Measurements from ENCODE around the gene PRR5. TPM values are rescaled to one million over a fixed set of nuclear protein-coding genes. Genes with fewer than 3 reads are reported as not detected.
"Not testable (repeated sequence)": the region's sequence is repeated elsewhere in the genome, so short reads cannot be mapped to it uniquely, and the experiment has no call there.

The PRR5 gene
- total RNA-seq, 1 experiment from 2014 or later = 9.4 TPM

DNA sequence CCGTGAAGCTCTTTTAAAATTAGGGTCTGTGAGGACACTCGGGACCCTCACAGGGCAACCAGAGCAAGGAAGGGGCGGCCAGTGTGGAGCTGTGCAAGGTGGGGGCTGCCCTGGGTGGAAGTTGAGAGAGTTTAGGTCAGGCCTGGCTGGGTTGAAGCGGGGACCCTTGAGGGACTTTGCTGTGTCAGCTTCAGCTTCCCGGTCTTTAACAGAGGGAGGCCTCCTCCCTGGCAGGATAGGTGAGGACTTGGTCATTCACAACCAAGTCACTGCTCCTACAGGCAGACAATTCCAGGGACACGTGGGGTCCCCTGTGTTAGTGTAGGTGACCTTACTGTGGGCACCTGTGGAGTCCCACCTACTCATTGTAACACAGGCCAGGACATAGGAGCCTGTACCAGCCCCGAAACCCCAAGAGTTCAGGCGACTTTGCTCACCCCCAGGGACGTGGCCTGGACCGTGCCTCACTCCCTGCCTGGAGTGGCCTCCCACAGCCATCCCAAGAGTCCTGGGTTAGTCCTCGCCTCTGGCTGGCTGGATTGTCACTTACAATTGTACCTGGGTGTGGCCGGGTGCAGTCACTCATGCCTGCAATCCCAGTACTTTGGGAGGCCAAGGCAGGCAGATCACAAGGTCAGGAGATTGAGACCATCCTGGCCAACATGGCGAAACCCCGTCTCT lies 31.6 kb downstream of the PRR5 start:
- no peak for DNase-seq (ENCODE audit: low read depth)

DNA sequence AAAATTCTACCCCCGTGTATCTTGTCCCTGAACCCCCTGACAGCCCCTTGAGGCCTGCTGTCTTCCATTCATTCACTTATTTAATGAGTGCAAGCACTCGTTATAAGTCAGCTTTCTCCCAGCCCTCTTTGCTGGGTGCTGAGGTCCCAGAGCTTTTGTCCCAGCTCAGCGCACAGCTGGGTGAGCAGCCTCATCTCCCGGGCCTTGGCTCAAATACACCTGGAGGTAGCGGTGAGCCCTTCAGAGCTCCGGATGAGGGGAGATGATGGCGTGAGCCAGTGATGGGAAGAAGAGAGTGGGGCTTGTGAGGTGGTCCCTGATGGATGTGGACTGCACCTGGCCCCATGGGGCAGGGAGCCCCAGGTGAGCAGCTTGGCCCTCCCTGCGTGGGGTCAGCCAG lies 32.3 kb downstream of the PRR5 start:
- DNase-seq (ENCODE audit: low read depth) = no peak

- no peak for DNase-seq (ENCODE audit: low read depth)
Measured at GRCh38 chr22:44734801-44735517, 33.0 kb downstream of the PRR5 start.

DNA sequence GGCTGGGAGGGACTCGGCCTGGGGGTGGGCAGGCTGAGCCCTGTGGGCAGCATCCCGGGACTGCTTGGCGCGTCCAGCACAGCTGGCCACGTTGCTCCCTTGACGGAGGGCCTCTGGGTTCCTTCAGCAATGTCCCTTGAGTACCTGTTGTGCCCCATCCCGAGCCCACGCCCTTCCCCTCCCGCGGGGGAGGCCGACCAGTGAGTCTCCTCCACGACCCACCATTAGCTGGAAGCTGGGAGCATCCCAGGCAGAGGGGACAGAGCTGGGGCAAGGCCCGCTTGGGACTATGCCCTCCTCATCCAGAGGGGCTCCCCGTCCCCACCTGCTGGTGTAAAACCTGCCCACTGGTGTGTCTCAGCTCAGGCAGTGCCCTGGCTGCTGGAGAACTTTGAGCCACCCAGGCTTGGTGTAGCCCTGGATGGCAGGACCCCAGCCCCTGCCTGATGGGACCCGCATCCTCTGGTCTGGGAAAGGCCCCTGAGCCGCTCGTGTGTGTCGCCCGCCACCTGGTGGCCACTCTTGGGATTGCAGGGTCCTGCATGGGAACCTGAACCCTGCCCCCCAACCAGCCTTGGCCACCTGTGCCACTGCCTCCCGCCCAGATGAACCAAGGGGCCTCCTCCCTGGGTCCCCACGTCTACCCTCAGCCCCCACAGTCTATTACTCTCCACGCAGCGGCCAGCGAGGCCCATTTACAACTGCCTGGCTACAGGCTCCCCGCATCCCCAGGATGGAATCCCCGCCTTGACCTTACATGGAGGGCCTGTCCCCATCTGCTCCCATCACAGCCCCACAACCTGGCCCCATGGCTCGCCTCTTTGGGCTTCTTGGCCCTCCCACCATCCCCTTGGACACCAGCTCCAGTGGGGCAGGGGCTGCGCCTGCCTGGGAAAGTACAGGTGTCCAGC lies 33.8 kb downstream of the PRR5 start:
- no peak for DNase-seq (ENCODE audit: low read depth)

DNA sequence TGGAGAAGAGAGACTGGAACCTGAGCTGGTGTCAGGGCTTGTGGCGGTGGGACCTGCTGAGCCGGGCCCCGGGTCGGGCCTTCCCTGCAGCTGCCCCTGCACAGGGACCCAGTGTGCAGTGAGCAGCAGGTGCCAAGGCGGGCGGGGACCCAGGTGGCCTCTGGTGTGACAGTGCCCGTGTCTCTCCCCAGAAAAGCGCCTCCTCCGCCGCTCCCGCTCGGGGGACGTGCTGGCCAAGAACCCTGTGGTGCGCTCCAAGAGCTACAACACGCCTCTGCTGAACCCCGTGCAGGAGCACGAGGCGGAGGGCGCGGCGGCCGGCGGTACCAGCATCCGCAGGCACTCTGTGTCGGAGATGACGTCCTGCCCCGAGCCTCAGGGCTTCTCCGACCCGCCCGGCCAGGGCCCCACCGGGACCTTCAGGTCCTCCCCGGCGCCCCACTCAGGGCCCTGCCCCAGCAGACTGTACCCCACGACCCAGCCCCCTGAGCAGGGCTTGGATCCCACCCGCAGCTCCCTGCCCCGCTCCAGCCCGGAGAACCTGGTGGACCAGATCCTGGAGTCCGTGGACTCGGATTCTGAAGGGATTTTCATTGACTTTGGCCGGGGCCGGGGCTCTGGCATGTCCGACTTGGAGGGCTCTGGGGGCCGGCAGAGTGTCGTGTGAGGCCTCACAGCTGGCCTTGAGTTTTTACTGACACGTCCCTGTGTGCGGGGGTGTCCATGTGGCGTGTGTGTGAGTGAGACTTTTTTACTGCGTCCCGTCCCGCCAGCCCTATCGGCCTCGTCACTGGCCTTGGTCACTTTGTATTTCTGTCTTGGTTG lies 34.8 kb downstream of the PRR5 start:
- no peak for DNase-seq (ENCODE audit: low read depth)

GRCh38 chr22:44737406-44738346 lies 35.7 kb downstream of the PRR5 start:
- no peak for DNase-seq (ENCODE audit: low read depth)

- DNase-seq (ENCODE audit: low read depth) = no peak
Measured at GRCh38 chr22:44738347-44738715, 36.3 kb downstream of the PRR5 start.

- DNase-seq (ENCODE audit: low read depth) = no peak
Measured at GRCh38 chr22:44739024-44739423, 37.0 kb downstream of the PRR5 start.

DNA sequence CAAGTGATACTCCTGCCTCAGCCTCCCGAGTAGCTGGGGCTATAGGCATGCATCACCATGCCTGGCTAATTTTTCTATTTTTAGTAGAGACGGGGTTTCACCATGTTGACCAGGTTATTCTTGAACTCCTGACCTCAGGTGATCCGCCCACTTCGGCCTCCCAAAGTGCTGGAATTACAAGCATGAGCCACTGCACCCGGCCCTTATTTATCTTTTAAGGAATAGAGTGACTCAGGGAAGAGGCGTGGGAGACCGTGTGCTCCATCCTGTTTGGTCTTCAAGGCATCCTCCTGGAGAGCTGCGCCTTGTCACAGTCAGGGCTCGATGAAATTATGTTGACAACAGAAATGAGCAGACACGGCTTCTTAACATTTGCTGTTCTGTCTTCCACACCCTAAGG lies 37.7 kb downstream of the PRR5 start:
- DNase-seq (ENCODE audit: low read depth) = not testable (repeated sequence)

- DNase-seq (ENCODE audit: low read depth) = no peak
Measured at GRCh38 chr22:44740307-44740706, 38.3 kb downstream of the PRR5 start.

GRCh38 chr22:44741929-44742328 lies 39.9 kb downstream of the PRR5 start:
- no peak for DNase-seq (ENCODE audit: low read depth)

GRCh38 chr22:44743247-44743646 lies 41.2 kb downstream of the PRR5 start:
- no peak for DNase-seq (ENCODE audit: low read depth)

- DNase-seq (ENCODE audit: low read depth) = no peak
Measured at GRCh38 chr22:44743804-44744211, 41.8 kb downstream of the PRR5 start.

DNA sequence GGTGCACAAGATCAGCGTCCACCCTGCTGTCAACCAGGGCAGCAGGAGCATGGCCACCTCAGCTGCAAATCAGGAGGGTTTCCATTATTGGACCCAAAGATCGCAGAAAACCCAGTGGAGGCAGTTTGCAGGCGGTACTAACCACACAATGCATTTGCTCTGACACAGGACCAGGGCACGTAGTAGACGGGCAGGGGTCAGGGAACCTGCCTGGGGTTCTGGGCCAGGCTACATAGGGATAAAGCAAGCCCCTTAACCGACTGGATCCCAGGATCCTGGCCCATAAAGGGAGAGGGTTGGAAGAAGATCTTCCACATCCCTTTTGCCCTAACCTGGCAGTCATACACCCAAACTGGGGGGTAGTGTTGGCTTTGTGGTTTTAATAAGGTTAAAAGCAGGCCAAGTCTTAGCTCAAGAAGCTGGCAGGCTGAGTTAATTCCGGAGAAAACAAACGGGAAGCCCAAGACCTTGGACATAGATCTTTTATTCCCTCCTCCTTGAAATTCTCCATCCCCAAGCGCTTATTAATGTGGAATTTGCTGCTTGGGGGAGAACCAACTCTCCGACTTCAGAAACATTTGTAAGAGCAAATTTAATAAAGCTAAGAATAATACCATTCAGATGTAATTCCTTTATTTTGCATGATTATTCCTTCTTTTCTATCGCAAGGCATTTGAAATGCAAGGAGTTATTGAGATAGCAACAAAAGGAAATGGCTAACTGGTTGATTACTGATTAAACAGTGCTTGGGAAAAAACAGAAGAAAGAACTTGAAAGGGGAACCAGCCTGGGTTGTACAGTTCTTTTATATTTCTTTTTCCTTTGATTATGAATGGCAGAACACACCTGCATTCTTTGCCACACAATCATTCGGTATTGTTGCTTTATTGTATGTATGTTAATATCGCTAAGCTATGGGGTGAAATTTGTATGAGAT lies 44.1 kb downstream of the PRR5 start:
- no peak for DNase-seq (ENCODE audit: low read depth)

- DNase-seq (ENCODE audit: low read depth) = not testable (repeated sequence)
Measured at GRCh38 chr22:44747784-44748127, 45.8 kb downstream of the PRR5 start.

- no peak for DNase-seq (ENCODE audit: low read depth)
Measured at GRCh38 chr22:44748524-44748923, 46.5 kb downstream of the PRR5 start.

DNA sequence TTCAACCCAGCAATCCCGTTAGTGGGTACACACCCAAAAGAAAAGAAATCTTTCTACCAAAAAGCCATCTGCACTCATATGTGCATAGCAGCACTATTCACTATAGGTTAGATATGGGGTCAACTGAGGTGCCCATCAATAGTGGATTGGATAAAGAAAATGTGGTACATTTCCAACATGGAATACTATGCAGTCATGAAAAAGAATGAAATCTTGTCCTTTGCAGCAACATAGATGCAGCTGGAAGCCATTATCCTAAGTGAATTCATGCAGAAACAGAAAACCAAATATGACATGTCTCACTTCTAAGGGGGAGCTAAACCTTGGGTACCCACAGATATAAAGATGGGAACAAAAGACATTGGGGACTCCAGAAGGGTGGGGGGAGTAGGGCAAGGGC lies 48.5 kb downstream of the PRR5 start:
- no peak for DNase-seq (ENCODE audit: low read depth)

DNA sequence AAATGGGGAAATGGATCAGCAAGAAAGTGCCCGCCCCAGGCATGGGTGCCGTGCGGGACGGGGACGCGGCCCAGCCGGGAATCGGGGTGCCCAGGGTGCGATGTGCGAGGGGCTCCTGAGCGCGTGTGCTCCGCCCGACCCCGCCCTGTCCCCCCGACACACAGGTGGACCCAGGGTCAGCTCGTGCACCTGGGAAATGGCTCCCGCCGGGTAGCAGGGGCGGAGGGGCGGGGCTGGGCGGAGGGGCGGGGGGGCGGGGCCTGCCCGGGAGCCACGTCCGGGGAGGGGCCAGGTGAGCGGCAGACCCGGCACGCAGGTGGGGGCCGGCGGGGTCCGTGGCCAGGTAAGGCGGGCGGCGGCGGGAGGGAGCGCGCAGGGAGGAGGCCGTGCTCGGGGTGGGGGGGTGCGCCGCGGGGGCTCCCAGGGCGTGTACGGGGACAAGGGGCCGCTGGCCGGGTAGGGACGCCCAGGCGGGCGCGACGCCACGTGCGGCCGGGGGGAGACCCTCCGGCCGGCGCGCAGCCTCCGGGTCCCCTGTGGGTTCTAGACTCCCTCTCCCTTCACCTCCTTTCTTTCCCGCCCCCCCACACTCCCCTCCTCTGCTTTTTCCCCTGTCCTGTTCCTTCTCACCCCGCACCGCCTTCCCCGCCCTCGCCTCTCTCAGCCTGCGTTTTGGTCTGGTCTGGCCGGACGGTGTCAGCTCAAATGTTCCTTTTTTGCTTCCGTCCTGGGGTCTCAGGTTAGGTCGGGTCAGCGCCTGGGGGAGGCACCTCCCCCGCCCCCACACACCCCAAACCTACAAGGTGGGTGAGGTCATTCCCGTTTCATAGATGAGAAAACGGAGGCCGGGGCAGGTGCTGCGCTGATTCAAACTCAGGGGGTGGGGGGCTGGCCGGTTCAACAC lies 50.5 kb downstream of the PRR5 start, which contains the start of gene ARHGAP8:
Gene ARHGAP8 (plus strand): TSS at position 291 of the 904 bp plus-strand sequence. CDS start 33,953 bp downstream, outside the sequence.
- no peak for DNase-seq (ENCODE audit: low read depth)
